ENCODE data around the gene TTF2. TPM values are rescaled to one million over a fixed set of nuclear protein-coding genes. Genes with fewer than 3 reads are reported as not detected.

The TTF2 gene
- total RNA-seq, 2 donors from 2014 or later, result 6.9 to 9.0 TPM

- no peak for TF ChIP-seq CTCF (IDR thresholded peaks at IDR 0.05)
- Histone ChIP-seq H3K27me3 (no peaks in the 10 kb centered on the region), H3K4me1 (no peaks in the 10 kb centered on the region), H3K9me3 (peaks cover 0 to 5% of the 10 kb centered on the region in 2 donors), H3K27ac (no peak overlapping the region), H3K4me3 (no peak overlapping the region), H3K36me3 (no peaks in the 10 kb centered on the region)
- no peak for DNase-seq (ENCODE audit: low spot score)
Measured at GRCh38 chr1:117046781-117047180, 13.3 kb upstream of the TTF2 start.

- H3K4me3 ChIP-seq, result no peak overlapping the region
- no peak for TF ChIP-seq CTCF (IDR thresholded peaks at IDR 0.05)
- no peak for DNase-seq (ENCODE audit: low spot score)
- H3K9me3 ChIP-seq, result peaks cover 0 to 5% of the 10 kb centered on the region in 2 donors
- H3K27ac ChIP-seq, result no peak overlapping the region
- no peaks in the 10 kb centered on the region for H3K36me3 ChIP-seq
- no peaks in the 10 kb centered on the region for H3K4me1 ChIP-seq
- no peaks in the 10 kb centered on the region for H3K27me3 ChIP-seq
Measured at GRCh38 chr1:117047271-117047670, 12.9 kb upstream of the TTF2 start.

GRCh38 chr1:117049857-117050256 lies 10.3 kb upstream of the TTF2 start:
- TF ChIP-seq CTCF (IDR thresholded peaks at IDR 0.05), result no peak
- Histone ChIP-seq H3K4me3 (no peak overlapping the region), H3K27ac (no peak overlapping the region), H3K9me3 (no peaks in the 10 kb centered on the region), H3K36me3 (no peaks in the 10 kb centered on the region), H3K27me3 (no peaks in the 10 kb centered on the region), H3K4me1 (no peaks in the 10 kb centered on the region)
- DNase-seq (ENCODE audit: low spot score), result no peak

GRCh38 chr1:117051224-117052064 lies 8.7 kb upstream of the TTF2 start:
- TF ChIP-seq CTCF (IDR thresholded peaks at IDR 0.05), result no peak
- DNase-seq (ENCODE audit: low spot score), result no peak
- no peaks in the 10 kb centered on the region for H3K27me3 ChIP-seq
- no peak overlapping the region for H3K4me3 ChIP-seq
- no peaks in the 10 kb centered on the region for H3K36me3 ChIP-seq
- no peaks in the 10 kb centered on the region for H3K4me1 ChIP-seq
- H3K27ac ChIP-seq, result no peak overlapping the region
- no peaks in the 10 kb centered on the region for H3K9me3 ChIP-seq

GRCh38 chr1:117054068-117054467 lies 6.1 kb upstream of the TTF2 start:
- Histone ChIP-seq H3K9me3 (no peaks in the 10 kb centered on the region), H3K27ac (no peak overlapping the region), H3K27me3 (no peaks in the 10 kb centered on the region), H3K4me1 (peaks cover 0 to 2% of the 10 kb centered on the region in 2 donors), H3K36me3 (no peaks in the 10 kb centered on the region), H3K4me3 (no peak overlapping the region)
- DNase-seq (ENCODE audit: low spot score), result no peak
- no peak for TF ChIP-seq CTCF (IDR thresholded peaks at IDR 0.05)

GRCh38 chr1:117058810-117059209 lies 1.3 kb upstream of the TTF2 start:
- Histone ChIP-seq H3K4me3 (no peak overlapping the region), H3K36me3 (no peaks in the 10 kb centered on the region), H3K27ac (no peak overlapping the region), H3K4me1 (peaks cover 0 to 14% of the 10 kb centered on the region in 2 donors), H3K9me3 (no peaks in the 10 kb centered on the region), H3K27me3 (no peaks in the 10 kb centered on the region)
- TF ChIP-seq CTCF (IDR thresholded peaks at IDR 0.05), result no peak
- no peak for DNase-seq (ENCODE audit: low spot score)

Measured in right atrium auricular region (tissue), 2 donors.